Fibroblast of pulmonary artery (primary cell): ENCODE measurements around the gene PACSIN1.
"Not testable (repeated sequence)": the region's sequence is repeated elsewhere in the genome, so short reads cannot be mapped to it uniquely, and the experiment has no call there.

Experiments
- DNase-seq: peaks from one replicate; pipeline ENCODE4 v3.0.0-alpha.2; 2010; ENCODE audit warnings: low read depth
- H3K4me3 ChIP-seq: replicated peaks from 2 replicates; pipeline ENCODE4 v1.5.1; 2011; ENCODE audit warnings: low read depth, mild to moderate bottlenecking, control low read depth, low read length, moderate library complexity
- CTCF ChIP-seq: IDR thresholded peaks from 2 replicates; pipeline ENCODE4 v1.5.1; 2011; ENCODE audit warnings: mild to moderate bottlenecking, control low read depth, low read length, inconsistent platforms; ENCODE audit errors: missing control alignments

The PACSIN1 gene

GRCh38 chr6:34484391-34484790 is 18.5 kb downstream of the PACSIN1 start:
- DNase-seq, result no peak

GRCh38 chr6:34484899-34485298 is 19.0 kb downstream of the PACSIN1 start:
- no peak for TF ChIP-seq CTCF
- H3K4me3 ChIP-seq, result no peak overlapping the region
- DNase-seq, result no peak

More at GRCh38 chr6:34484391-34484790, 18.5 kb downstream of the PACSIN1 start:
- H3K4me3 ChIP-seq, result no peak overlapping the region
- no peak for TF ChIP-seq CTCF

GRCh38 chr6:34485321-34486060 is 19.6 kb downstream of the PACSIN1 start:
- H3K4me3 ChIP-seq, result no peak overlapping the region
- no peak for DNase-seq
- TF ChIP-seq CTCF, result no peak

- TF ChIP-seq CTCF, result no peak
- no peak for DNase-seq
- H3K4me3 ChIP-seq, result no peak overlapping the region
These were observed 20.3 kb downstream of the PACSIN1 start for GRCh38 chr6:34486106-34486740.

- DNase-seq, H3K4me3 ChIP-seq: not testable (repeated sequence)
These were observed 21.0 kb downstream of the PACSIN1 start for GRCh38 chr6:34486886-34487285.

GRCh38 chr6:34487536-34487935 is 21.7 kb downstream of the PACSIN1 start:
- TF ChIP-seq CTCF, result no peak
- H3K4me3 ChIP-seq, result no peak overlapping the region
- no peak for DNase-seq

GRCh38 chr6:34489207-34489805 is 23.4 kb downstream of the PACSIN1 start:
- DNase-seq, result no peak
- H3K4me3 ChIP-seq, result no peak overlapping the region
- TF ChIP-seq CTCF, result no peak
